A549 (cell line): Measurements from ENCODE around the gene TBCK. TPM values are rescaled to one million over a fixed set of nuclear protein-coding genes. Genes with fewer than 3 reads are reported as not detected.

ENCODE experiments used
- ATAC-seq, 2 experiments: fragments of 200-7000 bp in 1 of 2; fragments of >200 bp in 1 of 2; cut with Nextera tagmentation in 1 of 2; cut with Tn5 transposase in 1 of 2; 3 replicates each; pipeline versions ENCODE4 v1.8.0 to v1.9.1; 2018 to 2020; ENCODE audit warnings: mild to moderate bottlenecking in 1 of 2, moderate library complexity in 1 of 2
- CTCF ChIA-PET: fragments of 300-600 bp; sonication (Branson Sonifier 250); formaldehyde crosslinking; extraction: SDS; loops from one replicate; lab custom pipeline; 2021; ENCODE audit warnings: antibody characterized with exemption, inconsistent platforms; lab: Yijun Ruan, JAX
- POLR2A ChIA-PET: fragments of 350-600 bp; formaldehyde crosslinking; extraction: SDS; loops from one replicate; lab custom pipeline; 2021; ENCODE audit warnings: antibody characterized with exemption, inconsistent platforms; lab: Yijun Ruan, JAX
- DNase-seq, 2 experiments: peaks; one replicate each; pipeline versions ENCODE4 v3.0.0 to v3.0.0-alpha.2; 2011 to 2016; ENCODE audit warnings: low read depth in 1 of 2, low spot score in 1 of 2
- FAIRE-seq: peaks from 2 replicates; lab custom pipeline; 2011; peaks lifted over from hg19 to GRCh38; lab: Jason Lieb, UNC
- H3K27ac ChIP-seq, 2 experiments: fragments of >200 bp; sonication (Bioruptor Twin); formaldehyde crosslinking; 3 replicates each; pipeline ENCODE4 v1.5.1; 2016 to 2017
- H3K4me1 ChIP-seq: fragments of >200 bp; sonication (Bioruptor Twin); formaldehyde crosslinking; 3 replicates; pipeline ENCODE4 v1.6.1; 2016
- H3K4me2 ChIP-seq: fragments of >200 bp; sonication (Bioruptor Twin); formaldehyde crosslinking; 3 replicates; pipeline ENCODE4 v1.6.1; 2016
- H3K4me3 ChIP-seq: fragments of >200 bp; sonication (Bioruptor Twin); formaldehyde crosslinking; 3 replicates; pipeline ENCODE4 v1.5.1; 2016
- H3K9me3 ChIP-seq: fragments of >200 bp; sonication (Bioruptor Twin); formaldehyde crosslinking; 3 replicates; pipeline ENCODE4 v1.6.1; 2016
- BCL3 ChIP-seq: fragments of >200 bp; sonication (Bioruptor Twin); formaldehyde crosslinking; IDR thresholded peaks from 3 replicates; pipeline ENCODE4 v1.6.1; 2016
- CBX8 ChIP-seq: fragments of 200-600 bp; sonication (generic); IDR thresholded peaks from 2 replicates; pipeline ENCODE4 v1.6.1; 2016
- CTCF ChIP-seq: fragments of >200 bp; sonication (Bioruptor Twin); formaldehyde crosslinking; IDR thresholded peaks from 3 replicates; pipeline ENCODE4 v1.5.1; 2016
- EHMT2 ChIP-seq: fragments of 200-600 bp; sonication (generic); IDR thresholded peaks from 2 replicates; pipeline ENCODE4 v1.6.1; 2016; ENCODE audit warnings: antibody characterized with exemption, low read depth, mild to moderate bottlenecking, moderate library complexity
- FOSL2 ChIP-seq, 2 experiments: fragments of 450-650 bp in 1 of 2; fragments of >200 bp in 1 of 2; sonication (Bioruptor Twin) in 1 of 2; formaldehyde crosslinking; IDR thresholded peaks; 2 replicates each; pipeline versions ENCODE4 v1.5.0 to v1.6.1; 2016 to 2020; ENCODE audit warnings: mild to moderate bottlenecking in 1 of 2, moderate library complexity in 1 of 2
- FOXS1 ChIP-seq: fragments of 250-450 bp; sonication (Bioruptor Pico); IDR thresholded peaks from 2 replicates; pipeline ENCODE4 v1.5.0; 2020; ENCODE audit warnings: mild to moderate bottlenecking, moderate library complexity
- HDAC2 ChIP-seq: fragments of 200-600 bp; sonication (generic); IDR thresholded peaks from 2 replicates; pipeline ENCODE4 v1.6.1; 2016
- HEYL ChIP-seq: fragments of 250-450 bp; sonication (Bioruptor Pico); IDR thresholded peaks from 2 replicates; pipeline ENCODE4 v1.8.0; 2021; ENCODE audit warnings: mild to moderate bottlenecking, moderate library complexity
- HMGXB4 ChIP-seq: fragments of 250-450 bp; sonication (Bioruptor Pico); IDR thresholded peaks from 2 replicates; pipeline ENCODE4 v1.5.0; 2021; ENCODE audit warnings: mild to moderate bottlenecking, moderate library complexity, borderline replicate concordance
- HOXB13 ChIP-seq: fragments of 250-450 bp; sonication (Bioruptor Pico); IDR thresholded peaks from 2 replicates; pipeline ENCODE4 v1.5.0; 2020; ENCODE audit warnings: low read depth, mild to moderate bottlenecking, moderate library complexity
- JUNB ChIP-seq: fragments of >200 bp; sonication (Bioruptor Twin); formaldehyde crosslinking; IDR thresholded peaks from 2 replicates; pipeline ENCODE4 v1.6.1; 2016
- KDM5A ChIP-seq: fragments of 200-600 bp; sonication (generic); IDR thresholded peaks from 2 replicates; pipeline ENCODE4 v1.6.1; 2016; ENCODE audit warnings: antibody characterized with exemption, mild to moderate bottlenecking
- MAX ChIP-seq: IDR thresholded peaks from 2 replicates; pipeline ENCODE4 v1.6.1; 2012
- MAZ ChIP-seq: fragments of 150-350 bp; IDR thresholded peaks from 2 replicates; pipeline ENCODE4 v1.6.1; 2014; ENCODE audit warnings: antibody characterized with exemption, low read depth, low read length, borderline replicate concordance
- MYC ChIP-seq: IDR thresholded peaks from 2 replicates; pipeline ENCODE4 v1.6.1; 2012; ENCODE audit warnings: mild to moderate bottlenecking, inconsistent platforms, low read length, improper control_type of control experiment, borderline replicate concordance
- RAD21 ChIP-seq, 2 experiments: fragments of >200 bp in 1 of 2; sonication (Bioruptor Twin) in 1 of 2; formaldehyde crosslinking in 1 of 2; IDR thresholded peaks in 1 of 2; conservative IDR thresholded peaks in 1 of 2; 2 replicates in 1 of 2; 3 replicates in 1 of 2; pipeline ENCODE4 v1.6.1; 2012 to 2018; ENCODE audit warnings: inconsistent platforms in 1 of 2
- REST ChIP-seq: fragments of 200-600 bp; sonication (generic); IDR thresholded peaks from 2 replicates; pipeline ENCODE4 v1.6.1; 2016; ENCODE audit warnings: antibody characterized with exemption, mild to moderate bottlenecking, moderate library complexity
- RNF2 ChIP-seq: fragments of 200-600 bp; sonication (generic); IDR thresholded peaks from 2 replicates; pipeline ENCODE4 v1.6.1; 2016; ENCODE audit warnings: low read depth, mild to moderate bottlenecking, antibody characterized with exemption, moderate library complexity, borderline replicate concordance
- SMC3 ChIP-seq: fragments of >200 bp; sonication (Bioruptor Twin); formaldehyde crosslinking; IDR thresholded peaks from 3 replicates; pipeline ENCODE4 v1.6.1; 2018; ENCODE audit warnings: inconsistent platforms
- SREBF2 ChIP-seq: fragments of 450-650 bp; IDR thresholded peaks from 2 replicates; pipeline ENCODE4 v1.6.1; 2014; ENCODE audit warnings: mild to moderate bottlenecking, moderate library complexity
- ZC3H11A ChIP-seq: fragments of 450-650 bp; IDR thresholded peaks from 2 replicates; pipeline ENCODE4 v1.6.1; 2014; ENCODE audit warnings: antibody characterized with exemption, mild to moderate bottlenecking
- ZSCAN20 ChIP-seq: fragments of 250-450 bp; sonication (Bioruptor Pico); IDR thresholded peaks from 2 replicates; pipeline ENCODE4 v1.8.0; 2022; ENCODE audit warnings: mild to moderate bottlenecking, moderate library complexity
- WGBS: methylation state at CpG from one replicate; pipeline ENCODE4 v1.1.6; 2017; ENCODE audit errors: missing lambda C conversion rate; 5-methylcytosine and 5-hydroxymethylcytosine counted together
- polyA plus RNA-seq, 4 experiments: library from polyadenylated mRNA; depleted of rRNA in 3 of 4; stranded (reverse); fragments of >200 nt; fragmentation: RNase III in 1 of 4; extraction: RNeasy Plus Mini Kit Qiagen cat#74134 plus additional on column Dnase treatment in 1 of 4; gene quantifications; 2 replicates in 3 of 4; 3 replicates in 1 of 4; pipeline ENCODE4 v1.2.3, GENCODE V29; 2011 to 2017

TBCK gene
- polyA plus RNA-seq, 2 of the 4 experiments (the other 2 are of a cell fraction): 3.9 to 18.4 TPM

GRCh38 chr4:106255195-106255594 lies 60.8 kb downstream of the TBCK start (continued):
- TF ChIP-seq ZSCAN20 (CRISPR knock-in tag) (no peak), KDM5A (no peak), JUNB (no peak)

GRCh38 chr4:106253364-106254129 lies 62.5 kb downstream of the TBCK start:
- H3K27ac ChIP-seq: no peak overlapping the region
- CTCF ChIA-PET: interaction anchor here (0.7 kb wide), 1 partner anchor 161 kb away, joined by 3 read pairs; no protein-coding TSS in a partner anchor
- ATAC-seq: no peak
- no peak for TF ChIP-seq EHMT2
- TF ChIP-seq SREBF2: no peak
- no peak for TF ChIP-seq REST
- TF ChIP-seq RAD21 (conservative IDR thresholded peaks at IDR 0.05 in 1 of 2, IDR thresholded peaks at IDR 0.05 in 1 of 2): no peak
- TF ChIP-seq ZC3H11A: no peak
- TF ChIP-seq HEYL (CRISPR knock-in tag): no peak
- TF ChIP-seq FOXS1: no peak
- TF ChIP-seq KDM5A: no peak
- no peak for TF ChIP-seq CBX8
- TF ChIP-seq CTCF: no peak
- TF ChIP-seq HOXB13: no peak
- TF ChIP-seq RNF2: no peak
- no peak for TF ChIP-seq MAX
- no peak for TF ChIP-seq HDAC2
- no peak for TF ChIP-seq FOSL2 (IDR thresholded peaks at IDR 0.05)
- no peak for TF ChIP-seq FOSL2 (CRISPR knock-in tag; IDR thresholded peaks at IDR 0.05)
- no peak for TF ChIP-seq HMGXB4
- no peak for TF ChIP-seq MAZ
- TF ChIP-seq SMC3: no peak
- TF ChIP-seq BCL3: no peak
- no peak for TF ChIP-seq MYC
- TF ChIP-seq, all 56 proteins: peak for 0
- DNase-seq (no peak), FAIRE-seq (no peak)
- H3K4me3 ChIP-seq: no peak overlapping the region
- POLR2A ChIA-PET: no interaction called here
- H3K4me2 ChIP-seq: no peak overlapping the region
- WGBS: 67% methylated on average over 4 of the region's 4 CpGs
- no peaks in the 10 kb centered on the region for H3K9me3 ChIP-seq
- peaks cover 11% of the 10 kb centered on the region; the same call in 2 of the 3 replicates for H3K4me1 ChIP-seq
